HG03108 (cell line): ENCODE results near the gene RHOD.
A peak's percentile ranks its signal among the peaks of the same experiment; 100 is the strongest.

Source experiments
- ATAC-seq: cut with Tn5 transposase; IDR thresholded peaks from one replicate; pipeline ENCODE4 v1.9.1; 2021; ENCODE audit warnings: moderate library complexity; ENCODE audit not compliant: unreplicated experiment

RHOD gene

DNA sequence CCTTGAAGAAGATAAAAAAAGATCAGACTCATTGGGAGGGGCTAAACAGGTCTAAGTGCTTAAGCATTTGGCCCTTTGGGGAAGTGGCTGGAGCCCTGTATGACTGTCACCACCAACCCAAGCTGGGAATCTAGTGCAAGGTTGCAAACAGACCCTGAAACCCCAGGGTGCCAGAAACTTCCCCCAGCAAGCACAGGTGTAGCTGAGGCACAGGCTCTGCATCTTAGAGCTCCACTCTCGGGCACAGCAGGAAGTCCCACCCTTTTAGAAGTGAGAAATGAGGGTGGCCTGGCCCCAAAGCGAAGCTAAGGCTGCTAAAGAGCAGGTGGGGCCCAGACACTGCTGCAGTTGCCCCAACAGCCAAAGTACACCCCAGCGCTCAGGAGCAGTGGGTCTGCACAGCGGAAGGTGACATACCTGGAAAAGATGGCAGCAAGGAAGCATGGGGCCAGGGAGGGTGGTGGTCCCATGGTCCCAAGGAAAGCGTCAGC is 56.6 kb downstream of the RHOD start:
- ATAC-seq: peak; percentile 71

DNA sequence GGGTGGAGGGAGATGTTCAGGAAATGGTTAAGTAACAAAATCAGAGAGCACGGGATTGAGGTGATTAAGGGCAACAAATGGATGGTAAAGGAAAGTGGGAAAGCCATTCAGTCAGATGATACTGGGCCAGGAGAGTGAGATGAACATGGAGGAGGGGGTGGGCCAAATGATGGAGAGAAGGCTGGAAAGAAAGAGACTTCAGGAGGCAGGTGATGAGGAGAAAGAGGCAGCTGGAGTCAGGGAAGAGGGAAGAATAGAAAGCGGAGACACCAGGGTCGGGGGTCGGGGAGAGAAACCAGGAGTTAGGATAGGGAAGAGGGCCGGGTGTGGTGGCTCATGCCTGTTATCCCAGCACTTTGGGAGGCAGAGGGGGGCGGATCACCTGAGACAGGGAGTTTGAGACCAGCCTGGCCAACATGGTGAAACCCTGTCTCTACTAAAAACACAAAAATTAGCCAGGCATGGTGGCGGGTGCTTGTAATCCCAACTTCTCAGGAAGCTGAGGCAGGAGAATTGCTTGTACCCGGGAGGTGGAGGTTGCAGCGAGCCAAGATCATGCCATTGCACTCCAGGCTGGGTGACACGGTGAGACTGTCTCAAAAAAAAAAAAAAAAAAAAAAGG is 57.7 kb downstream of the RHOD start:
- no peak for ATAC-seq

GRCh38 chr11:67116758-67117105 is 60.1 kb downstream of the RHOD start:
- no peak for ATAC-seq

DNA sequence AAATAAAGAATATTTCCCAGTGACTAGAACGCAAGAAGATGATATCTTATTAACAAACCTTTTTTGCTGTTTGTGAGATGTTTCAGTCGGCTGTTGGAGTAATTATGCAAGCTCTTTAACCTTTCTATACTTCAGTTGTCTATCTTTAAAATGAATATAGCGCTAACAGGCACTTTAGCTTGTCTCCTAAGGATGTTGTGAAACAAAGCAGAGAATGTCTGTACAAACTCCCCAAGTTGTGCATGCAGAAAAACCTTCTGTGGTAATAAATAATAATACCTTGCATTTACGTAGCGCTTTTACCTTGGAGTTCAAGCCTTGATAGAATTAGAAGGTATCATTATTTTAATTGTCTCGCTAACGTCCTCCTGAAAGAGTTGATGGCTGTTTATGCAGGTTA is 60.5 kb downstream of the RHOD start:
- ATAC-seq: no peak

- ATAC-seq: peak; percentile 4
These were observed 61.1 kb downstream of the RHOD start for GRCh38 chr11:67117672-67118180.

- peak; percentile 5 for ATAC-seq
These were observed 61.6 kb downstream of the RHOD start for GRCh38 chr11:67118181-67118766.

GRCh38 chr11:67118801-67119584 is 62.3 kb downstream of the RHOD start, which contains the start of gene KDM2A:
TSS of gene KDM2A (plus strand) at chr11:67119263. CDS start at chr11:67121317, 2,054 bp downstream.
- ATAC-seq: peak; percentile 55

DNA sequence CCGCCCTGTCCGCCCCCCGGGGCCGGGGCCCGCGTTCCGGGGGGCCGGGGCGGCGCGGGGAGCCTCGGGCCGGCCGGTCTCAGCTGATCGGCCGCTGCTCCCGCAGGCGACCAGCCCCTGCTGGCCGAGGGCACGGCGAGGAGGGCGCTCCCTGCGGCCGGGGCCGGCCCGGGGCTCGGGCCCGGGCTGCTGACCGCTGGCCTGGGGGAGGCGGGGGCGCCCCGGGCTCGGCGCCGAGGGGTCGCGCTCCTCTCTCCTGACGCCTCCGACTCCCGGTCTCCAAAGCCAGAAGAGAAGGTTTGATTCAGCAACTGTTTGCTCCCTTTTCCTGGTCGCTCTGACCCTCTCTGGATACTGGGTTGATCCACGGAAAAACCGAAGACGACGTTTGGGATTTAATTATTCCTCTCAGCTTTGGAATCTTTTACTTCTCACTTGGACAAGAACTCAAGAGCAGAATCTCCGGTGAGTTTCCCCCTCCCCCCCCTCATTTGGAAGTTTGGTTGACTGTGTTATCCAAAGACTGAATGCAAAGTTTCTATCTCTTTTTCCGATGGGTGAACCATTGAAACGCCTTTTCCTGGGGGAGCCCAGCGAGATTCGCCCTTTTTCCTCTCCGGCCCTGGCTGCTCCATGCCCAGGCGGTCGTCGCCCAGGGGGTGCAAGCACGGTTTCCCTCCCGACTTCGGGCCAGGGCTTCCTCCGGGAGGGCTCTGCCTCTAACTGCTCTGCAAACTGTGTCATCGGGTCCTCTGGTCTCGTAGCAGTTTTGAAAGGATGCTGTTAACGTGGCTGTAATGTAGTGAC is 63.1 kb downstream of the RHOD start:
- no peak for ATAC-seq

DNA sequence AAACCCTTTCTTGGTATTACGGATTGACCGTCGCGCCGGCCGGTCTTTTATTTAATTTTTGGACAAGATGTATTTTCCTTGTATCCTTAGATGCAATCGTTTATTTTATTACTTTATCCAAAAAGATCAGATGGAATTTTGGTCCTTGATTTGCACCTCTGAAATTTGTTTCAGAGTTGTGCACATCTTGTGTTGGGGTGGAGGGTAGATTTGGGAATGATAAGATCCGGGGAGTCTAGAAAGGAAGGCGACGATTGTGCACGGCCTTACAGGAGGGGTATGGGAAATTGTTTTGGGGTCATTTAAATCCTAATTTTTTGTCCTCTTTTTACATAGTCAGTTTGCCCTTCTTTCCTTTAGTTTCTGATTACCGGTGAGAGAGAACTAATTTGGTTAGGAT is 63.8 kb downstream of the RHOD start:
- ATAC-seq: no peak

DNA sequence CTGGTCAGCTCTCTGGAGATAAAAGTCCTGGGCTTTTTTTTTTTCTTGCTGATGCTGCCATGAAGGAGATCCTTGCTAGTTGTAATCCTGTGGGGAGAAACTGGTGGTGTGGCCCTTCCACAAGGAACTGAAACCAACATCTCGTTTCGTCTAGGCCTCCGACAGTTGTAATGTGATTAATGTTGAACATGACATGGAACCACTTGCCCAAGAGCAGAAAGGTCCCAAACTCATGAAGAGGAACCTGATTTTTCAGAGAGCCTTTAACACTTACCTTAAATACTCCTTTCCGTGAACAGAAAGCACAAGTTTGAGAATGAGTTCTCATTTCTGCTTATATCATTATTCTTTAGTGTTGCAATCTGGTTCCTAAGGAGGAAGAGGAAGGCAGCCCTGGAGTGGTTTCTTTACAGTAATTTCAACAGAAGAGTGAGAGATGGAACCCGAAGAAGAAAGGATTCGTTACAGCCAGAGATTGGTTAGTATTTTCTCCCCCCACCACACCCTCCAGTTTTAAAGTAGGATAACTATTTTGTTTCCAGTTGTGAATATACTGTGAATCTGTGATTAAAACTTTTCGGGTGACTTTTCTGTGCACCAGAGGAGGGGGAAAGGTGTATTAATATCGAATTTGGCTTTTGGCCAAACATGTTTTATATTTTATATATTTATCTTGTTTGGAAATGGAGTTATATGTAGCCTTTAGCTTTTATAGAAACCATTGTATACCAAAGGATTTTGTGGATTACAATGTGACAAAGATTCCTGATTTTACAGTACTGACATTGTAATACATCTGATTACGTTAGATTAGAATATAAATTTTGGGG is 64.4 kb downstream of the RHOD start:
- ATAC-seq: peak; percentile 29
